ENCODE measurements around the gene ANP32E. TPM values are rescaled to one million over a fixed set of nuclear protein-coding genes. Genes with fewer than 3 reads are reported as not detected.

Gene ANP32E
- total and polyA plus RNA-seq, 2 of the 8 experiments (the other 6 are each of a cell fraction or from before 2014, with no cell fraction given): 20.7 to 123 TPM

DNA sequence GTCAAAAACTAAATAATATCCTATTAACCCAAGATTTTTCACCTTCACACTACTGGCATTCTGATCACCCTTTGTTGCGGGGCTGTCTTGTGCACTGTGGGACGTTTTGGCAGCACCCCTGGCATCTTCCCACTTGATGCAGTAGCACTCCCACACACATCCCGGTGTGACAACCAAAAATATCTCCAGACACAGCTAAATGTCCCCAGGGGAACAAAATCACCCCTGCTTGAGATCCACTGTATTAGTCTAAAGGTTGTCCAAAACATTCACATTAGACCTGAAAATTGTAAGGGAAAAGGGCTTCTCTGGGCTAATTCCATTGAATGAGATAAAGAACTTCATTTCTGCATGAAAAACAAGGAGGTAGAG is 48.4 kb downstream of the ANP32E start (continued):
- TF ChIP-seq SP1 (IDR thresholded peaks at IDR 0.05; ENCODE audit: low read depth, low read length): no peak
- TF ChIP-seq HDAC6 (IDR thresholded peaks at IDR 0.05; ENCODE audit: low read depth, low read length): no peak
- no peak for TF ChIP-seq POU5F1 (IDR thresholded peaks at IDR 0.05; ENCODE audit: low read depth, low read length)
- no peak for TF ChIP-seq JUND (IDR thresholded peaks at IDR 0.05; ENCODE audit: low read length)

Measured in H1 (cell line).